ENCODE data around the gene MYMX.

Gene MYMX

DNA sequence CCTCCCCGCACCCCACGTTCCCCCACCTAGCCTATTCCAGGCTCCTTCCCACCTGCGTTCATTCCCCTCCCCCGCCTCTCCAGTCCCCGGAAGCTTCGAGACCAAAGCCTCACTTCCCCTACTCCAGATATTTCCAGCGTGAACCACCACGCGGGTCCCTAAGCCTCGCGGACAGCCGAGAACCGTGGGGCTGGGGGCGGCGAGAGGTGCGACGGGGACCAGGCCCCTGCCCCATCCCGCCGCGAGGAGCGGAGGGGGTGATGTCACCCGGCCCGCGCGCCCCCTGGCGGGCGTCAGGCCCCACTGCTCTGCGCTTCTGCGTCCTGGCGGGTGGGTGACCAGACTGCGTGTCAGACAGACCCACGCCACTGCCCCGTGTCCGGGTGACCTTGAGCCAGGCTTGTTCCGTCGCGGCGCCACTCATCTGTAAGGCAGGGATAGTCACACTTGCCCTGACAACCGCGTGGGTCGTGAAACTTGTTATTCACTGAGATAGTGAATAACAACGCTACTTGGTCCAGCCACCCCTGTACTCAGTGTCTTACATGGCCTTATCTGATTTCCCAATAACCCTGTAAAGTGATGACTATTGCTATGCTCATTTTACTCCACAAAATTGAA, 21.2 kb downstream of the MYMX start (continued):
- no peak for TF ChIP-seq ZNF132 (tag by site-specific recombination; IDR thresholded peaks at IDR 0.05; ENCODE audit: borderline replicate concordance)
- TF ChIP-seq, protein P1, sequence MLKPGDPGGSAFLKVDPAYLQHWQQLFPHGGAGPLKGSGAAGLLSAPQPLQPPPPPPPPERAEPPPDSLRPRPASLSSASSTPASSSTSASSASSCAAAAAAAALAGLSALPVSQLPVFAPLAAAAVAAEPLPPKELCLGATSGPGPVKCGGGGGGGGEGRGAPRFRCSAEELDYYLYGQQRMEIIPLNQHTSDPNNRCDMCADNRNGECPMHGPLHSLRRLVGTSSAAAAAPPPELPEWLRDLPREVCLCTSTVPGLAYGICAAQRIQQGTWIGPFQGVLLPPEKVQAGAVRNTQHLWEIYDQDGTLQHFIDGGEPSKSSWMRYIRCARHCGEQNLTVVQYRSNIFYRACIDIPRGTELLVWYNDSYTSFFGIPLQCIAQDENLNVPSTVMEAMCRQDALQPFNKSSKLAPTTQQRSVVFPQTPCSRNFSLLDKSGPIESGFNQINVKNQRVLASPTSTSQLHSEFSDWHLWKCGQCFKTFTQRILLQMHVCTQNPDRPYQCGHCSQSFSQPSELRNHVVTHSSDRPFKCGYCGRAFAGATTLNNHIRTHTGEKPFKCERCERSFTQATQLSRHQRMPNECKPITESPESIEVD (tag by site-specific recombination; IDR thresholded peaks at IDR 0.05): no peak
- TF ChIP-seq OSR2 (tag by site-specific recombination; IDR thresholded peaks at IDR 0.05): no peak
- TF ChIP-seq ZNF157 (tag by site-specific recombination; IDR thresholded peaks at IDR 0.05): no peak; the same call in 1 of the 2 replicates
- peak; percentile 93 for TF ChIP-seq ZBTB48 (tag by site-specific recombination; IDR thresholded peaks at IDR 0.05)
- TF ChIP-seq ZNF747 (tag by site-specific recombination; IDR thresholded peaks at IDR 0.05): no peak
- TF ChIP-seq ZNF776 (tag by site-specific recombination; IDR thresholded peaks at IDR 0.05; ENCODE audit: borderline replicate concordance): no peak
- 0 out of 2 replicates have a peak, but pooled peaks have one; percentile 55 for TF ChIP-seq ZBTB21 (tag by site-specific recombination; IDR thresholded peaks at IDR 0.05)
- TF ChIP-seq ZFP69B (tag by site-specific recombination; IDR thresholded peaks at IDR 0.05): peak; percentile 35; the same call in 1 of the 2 replicates
- TF ChIP-seq SETDB1 (IDR thresholded peaks at IDR 0.05; ENCODE audit: insufficient read length, low read length): no peak
- TF ChIP-seq ZNF184 (tag by site-specific recombination; IDR thresholded peaks at IDR 0.05): 0 out of 2 replicates have a peak, but pooled peaks have one; percentile 14
- TF ChIP-seq ZNF555 (tag by site-specific recombination; conservative IDR thresholded peaks at IDR 0.05): no peak
- TF ChIP-seq, protein P2, sequence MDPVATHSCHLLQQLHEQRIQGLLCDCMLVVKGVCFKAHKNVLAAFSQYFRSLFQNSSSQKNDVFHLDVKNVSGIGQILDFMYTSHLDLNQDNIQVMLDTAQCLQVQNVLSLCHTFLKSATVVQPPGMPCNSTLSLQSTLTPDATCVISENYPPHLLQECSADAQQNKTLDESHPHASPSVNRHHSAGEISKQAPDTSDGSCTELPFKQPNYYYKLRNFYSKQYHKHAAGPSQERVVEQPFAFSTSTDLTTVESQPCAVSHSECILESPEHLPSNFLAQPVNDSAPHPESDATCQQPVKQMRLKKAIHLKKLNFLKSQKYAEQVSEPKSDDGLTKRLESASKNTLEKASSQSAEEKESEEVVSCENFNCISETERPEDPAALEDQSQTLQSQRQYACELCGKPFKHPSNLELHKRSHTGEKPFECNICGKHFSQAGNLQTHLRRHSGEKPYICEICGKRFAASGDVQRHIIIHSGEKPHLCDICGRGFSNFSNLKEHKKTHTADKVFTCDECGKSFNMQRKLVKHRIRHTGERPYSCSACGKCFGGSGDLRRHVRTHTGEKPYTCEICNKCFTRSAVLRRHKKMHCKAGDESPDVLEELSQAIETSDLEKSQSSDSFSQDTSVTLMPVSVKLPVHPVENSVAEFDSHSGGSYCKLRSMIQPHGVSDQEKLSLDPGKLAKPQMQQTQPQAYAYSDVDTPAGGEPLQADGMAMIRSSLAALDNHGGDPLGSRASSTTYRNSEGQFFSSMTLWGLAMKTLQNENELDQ (tag by site-specific recombination; IDR thresholded peaks at IDR 0.05; ENCODE audit: low read depth): no peak
- TF ChIP-seq, protein P3, sequence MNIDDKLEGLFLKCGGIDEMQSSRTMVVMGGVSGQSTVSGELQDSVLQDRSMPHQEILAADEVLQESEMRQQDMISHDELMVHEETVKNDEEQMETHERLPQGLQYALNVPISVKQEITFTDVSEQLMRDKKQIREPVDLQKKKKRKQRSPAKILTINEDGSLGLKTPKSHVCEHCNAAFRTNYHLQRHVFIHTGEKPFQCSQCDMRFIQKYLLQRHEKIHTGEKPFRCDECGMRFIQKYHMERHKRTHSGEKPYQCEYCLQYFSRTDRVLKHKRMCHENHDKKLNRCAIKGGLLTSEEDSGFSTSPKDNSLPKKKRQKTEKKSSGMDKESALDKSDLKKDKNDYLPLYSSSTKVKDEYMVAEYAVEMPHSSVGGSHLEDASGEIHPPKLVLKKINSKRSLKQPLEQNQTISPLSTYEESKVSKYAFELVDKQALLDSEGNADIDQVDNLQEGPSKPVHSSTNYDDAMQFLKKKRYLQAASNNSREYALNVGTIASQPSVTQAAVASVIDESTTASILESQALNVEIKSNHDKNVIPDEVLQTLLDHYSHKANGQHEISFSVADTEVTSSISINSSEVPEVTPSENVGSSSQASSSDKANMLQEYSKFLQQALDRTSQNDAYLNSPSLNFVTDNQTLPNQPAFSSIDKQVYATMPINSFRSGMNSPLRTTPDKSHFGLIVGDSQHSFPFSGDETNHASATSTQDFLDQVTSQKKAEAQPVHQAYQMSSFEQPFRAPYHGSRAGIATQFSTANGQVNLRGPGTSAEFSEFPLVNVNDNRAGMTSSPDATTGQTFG (tag by site-specific recombination; IDR thresholded peaks at IDR 0.05; ENCODE audit: borderline replicate concordance): peak; percentile 35; the same call in 1 of the 2 replicates
- TF ChIP-seq ZNF521 (tag by site-specific recombination; IDR thresholded peaks at IDR 0.05): no peak
- TF ChIP-seq KLF10 (tag by site-specific recombination; IDR thresholded peaks at IDR 0.05): peak; percentile 67; the same call in 1 of the 2 replicates
- TF ChIP-seq ZNF549 (tag by site-specific recombination; IDR thresholded peaks at IDR 0.05): no peak
- TF ChIP-seq ZEB2 (tag by site-specific recombination; IDR thresholded peaks at IDR 0.05): peak; percentile 94
- TF ChIP-seq ZNF624 (tag by site-specific recombination; IDR thresholded peaks at IDR 0.05): peak; percentile 15; the same call in 1 of the 2 replicates
- TF ChIP-seq, protein P4, sequence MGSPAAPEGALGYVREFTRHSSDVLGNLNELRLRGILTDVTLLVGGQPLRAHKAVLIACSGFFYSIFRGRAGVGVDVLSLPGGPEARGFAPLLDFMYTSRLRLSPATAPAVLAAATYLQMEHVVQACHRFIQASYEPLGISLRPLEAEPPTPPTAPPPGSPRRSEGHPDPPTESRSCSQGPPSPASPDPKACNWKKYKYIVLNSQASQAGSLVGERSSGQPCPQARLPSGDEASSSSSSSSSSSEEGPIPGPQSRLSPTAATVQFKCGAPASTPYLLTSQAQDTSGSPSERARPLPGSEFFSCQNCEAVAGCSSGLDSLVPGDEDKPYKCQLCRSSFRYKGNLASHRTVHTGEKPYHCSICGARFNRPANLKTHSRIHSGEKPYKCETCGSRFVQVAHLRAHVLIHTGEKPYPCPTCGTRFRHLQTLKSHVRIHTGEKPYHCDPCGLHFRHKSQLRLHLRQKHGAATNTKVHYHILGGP (tag by site-specific recombination; IDR thresholded peaks at IDR 0.05): no peak
- TF ChIP-seq, protein P5, sequence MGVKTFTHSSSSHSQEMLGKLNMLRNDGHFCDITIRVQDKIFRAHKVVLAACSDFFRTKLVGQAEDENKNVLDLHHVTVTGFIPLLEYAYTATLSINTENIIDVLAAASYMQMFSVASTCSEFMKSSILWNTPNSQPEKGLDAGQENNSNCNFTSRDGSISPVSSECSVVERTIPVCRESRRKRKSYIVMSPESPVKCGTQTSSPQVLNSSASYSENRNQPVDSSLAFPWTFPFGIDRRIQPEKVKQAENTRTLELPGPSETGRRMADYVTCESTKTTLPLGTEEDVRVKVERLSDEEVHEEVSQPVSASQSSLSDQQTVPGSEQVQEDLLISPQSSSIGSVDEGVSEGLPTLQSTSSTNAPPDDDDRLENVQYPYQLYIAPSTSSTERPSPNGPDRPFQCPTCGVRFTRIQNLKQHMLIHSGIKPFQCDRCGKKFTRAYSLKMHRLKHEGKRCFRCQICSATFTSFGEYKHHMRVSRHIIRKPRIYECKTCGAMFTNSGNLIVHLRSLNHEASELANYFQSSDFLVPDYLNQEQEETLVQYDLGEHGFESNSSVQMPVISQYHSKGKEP (tag by site-specific recombination; IDR thresholded peaks at IDR 0.05): no peak
- TF ChIP-seq, protein P6, sequence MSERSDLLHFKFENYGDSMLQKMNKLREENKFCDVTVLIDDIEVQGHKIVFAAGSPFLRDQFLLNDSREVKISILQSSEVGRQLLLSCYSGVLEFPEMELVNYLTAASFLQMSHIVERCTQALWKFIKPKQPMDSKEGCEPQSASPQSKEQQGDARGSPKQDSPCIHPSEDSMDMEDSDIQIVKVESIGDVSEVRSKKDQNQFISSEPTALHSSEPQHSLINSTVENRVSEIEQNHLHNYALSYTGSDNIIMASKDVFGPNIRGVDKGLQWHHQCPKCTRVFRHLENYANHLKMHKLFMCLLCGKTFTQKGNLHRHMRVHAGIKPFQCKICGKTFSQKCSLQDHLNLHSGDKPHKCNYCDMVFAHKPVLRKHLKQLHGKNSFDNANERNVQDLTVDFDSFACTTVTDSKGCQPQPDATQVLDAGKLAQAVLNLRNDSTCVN (tag by site-specific recombination; optimal IDR thresholded peaks at IDR 0.05): peak; percentile 59
- TF ChIP-seq ZNF664 (tag by site-specific recombination; IDR thresholded peaks at IDR 0.05): no peak
- TF ChIP-seq, protein P7, sequence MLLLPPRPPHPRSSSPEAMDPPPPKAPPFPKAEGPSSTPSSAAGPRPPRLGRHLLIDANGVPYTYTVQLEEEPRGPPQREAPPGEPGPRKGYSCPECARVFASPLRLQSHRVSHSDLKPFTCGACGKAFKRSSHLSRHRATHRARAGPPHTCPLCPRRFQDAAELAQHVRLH (tag by site-specific recombination; IDR thresholded peaks at IDR 0.05): 0 out of 2 replicates have a peak, but pooled peaks have one; percentile 36
- TF ChIP-seq, protein P8, sequence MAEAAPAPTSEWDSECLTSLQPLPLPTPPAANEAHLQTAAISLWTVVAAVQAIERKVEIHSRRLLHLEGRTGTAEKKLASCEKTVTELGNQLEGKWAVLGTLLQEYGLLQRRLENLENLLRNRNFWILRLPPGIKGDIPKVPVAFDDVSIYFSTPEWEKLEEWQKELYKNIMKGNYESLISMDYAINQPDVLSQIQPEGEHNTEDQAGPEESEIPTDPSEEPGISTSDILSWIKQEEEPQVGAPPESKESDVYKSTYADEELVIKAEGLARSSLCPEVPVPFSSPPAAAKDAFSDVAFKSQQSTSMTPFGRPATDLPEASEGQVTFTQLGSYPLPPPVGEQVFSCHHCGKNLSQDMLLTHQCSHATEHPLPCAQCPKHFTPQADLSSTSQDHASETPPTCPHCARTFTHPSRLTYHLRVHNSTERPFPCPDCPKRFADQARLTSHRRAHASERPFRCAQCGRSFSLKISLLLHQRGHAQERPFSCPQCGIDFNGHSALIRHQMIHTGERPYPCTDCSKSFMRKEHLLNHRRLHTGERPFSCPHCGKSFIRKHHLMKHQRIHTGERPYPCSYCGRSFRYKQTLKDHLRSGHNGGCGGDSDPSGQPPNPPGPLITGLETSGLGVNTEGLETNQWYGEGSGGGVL (tag by site-specific recombination; IDR thresholded peaks at IDR 0.05): peak; percentile 94
- TF ChIP-seq ZNF610 (tag by site-specific recombination; IDR thresholded peaks at IDR 0.05; ENCODE audit: borderline replicate concordance): peak; percentile 69; the same call in 1 of the 2 replicates

Measured in HEK293 (cell line).